H1 (cell line): ENCODE data around the gene FRMD4B. TPM values are rescaled to one million over a fixed set of nuclear protein-coding genes. Genes with fewer than 3 reads are reported as not detected.

Experiments
- ASH2L ChIP-seq: fragments of 200-600, 300-600 bp; sonication (generic); IDR thresholded peaks from one replicate; pipeline ENCODE4 v1.7.1; 2017; ENCODE audit warnings: low read length
- BCL11A ChIP-seq, 2 experiments: IDR thresholded peaks; one replicate each; pipeline ENCODE4 v1.6.1; 2011; ENCODE audit warnings: low read depth in 2 of 2, low read length in 2 of 2, mild to moderate bottlenecking in 2 of 2
- NANOG ChIP-seq: IDR thresholded peaks from 2 replicates; pipeline ENCODE4 v1.6.1; 2011; ENCODE audit warnings: low read length, low read depth, mild to moderate bottlenecking, inconsistent platforms; ENCODE audit not compliant: insufficient read depth, poor library complexity, severe bottlenecking
- PHF8 ChIP-seq: fragments of 200-600 bp; sonication (generic); conservative IDR thresholded peaks from 2 replicates; pipeline ENCODE4 v1.7.1; 2012; ENCODE audit warnings: low read depth, mild to moderate bottlenecking, inconsistent platforms, low read length, moderate library complexity
- POLR2AphosphoS5 ChIP-seq: IDR thresholded peaks from 2 replicates; pipeline ENCODE4 v1.6.1; 2011; ENCODE audit warnings: low read depth, low read length
- YY1 ChIP-seq: IDR thresholded peaks from 2 replicates; pipeline ENCODE4 v1.6.1; 2011; ENCODE audit warnings: low read depth, mild to moderate bottlenecking, low read length
- ZNF274 ChIP-seq: IDR thresholded peaks from 2 replicates; pipeline ENCODE4 v1.7.0; 2012; ENCODE audit warnings: low read length, borderline replicate concordance; ENCODE audit errors: extremely low read depth
- polyA plus RNA-seq, 7 experiments: library from polyadenylated mRNA; depleted of rRNA in 3 of 7; stranded (reverse) in 5 of 7; unstranded in 2 of 7; fragments of >200 nt in 5 of 7; fragments of 200-250 nt in 2 of 7; gene quantifications; 1 replicate in 5 of 7; 2 replicates in 1 of 7; 4 replicates in 1 of 7; pipeline versions ENCODE4 v1.2.1 to v1.2.3, GENCODE V29; 2011 to 2013; ENCODE audit warnings: missing spikeins in 2 of 7, mixed read lengths in 2 of 7
- total RNA-seq: library from RNA; stranded (reverse); fragmentation: NEBNext Ultra II Directional; extraction: Animal tissue kit (Norgen Biotek cat#: 25700); gene quantifications from 2 replicates; pipeline ENCODE4 v1.2.1, GENCODE V29; 2021
- TF ChIP-seq, protein P1 (sequence below): fragments of 300-600 bp; sonication (generic); IDR thresholded peaks from 2 replicates; pipeline ENCODE4 v1.7.1; 2012; ENCODE audit warnings: low read length, moderate library complexity, mild to moderate bottlenecking, inconsistent platforms; ENCODE audit not compliant: insufficient replicate concordance

FRMD4B gene
- total and polyA plus RNA-seq, 2 of the 8 experiments (the other 6 are each of a cell fraction or from before 2014, with no cell fraction given) = 2.7 to 7.2 TPM

DNA sequence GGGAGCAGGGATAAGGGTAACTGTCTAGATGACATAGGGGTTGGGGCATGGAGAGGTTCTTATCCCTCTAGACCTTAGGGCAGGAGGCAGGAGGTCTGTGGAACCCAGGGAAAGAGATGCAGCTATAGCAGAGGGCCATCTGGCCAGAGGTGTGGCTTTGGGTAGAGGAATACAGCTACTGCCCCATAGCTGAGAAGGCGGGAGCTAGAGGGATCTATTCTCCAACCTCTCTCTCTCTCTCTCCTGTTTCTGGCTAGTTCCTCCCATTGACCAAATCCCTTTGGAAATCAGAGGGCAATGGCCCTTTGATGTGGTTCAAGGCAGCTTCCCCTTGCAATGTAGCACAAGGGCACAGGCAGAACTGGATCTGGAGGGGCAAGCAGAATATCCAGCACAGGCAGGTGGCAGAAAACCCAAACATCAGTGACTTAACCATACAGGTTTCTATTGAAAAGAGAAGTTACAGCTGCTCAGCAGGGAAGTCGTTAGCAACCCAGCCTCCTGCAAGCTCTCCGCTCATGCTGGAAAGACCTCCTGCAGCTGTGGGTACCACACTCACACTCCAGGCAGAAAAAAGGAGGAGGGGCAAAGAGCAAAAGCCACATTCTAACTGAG is 241.2 kb downstream of the FRMD4B start (continued):
- TF ChIP-seq, protein P1, sequence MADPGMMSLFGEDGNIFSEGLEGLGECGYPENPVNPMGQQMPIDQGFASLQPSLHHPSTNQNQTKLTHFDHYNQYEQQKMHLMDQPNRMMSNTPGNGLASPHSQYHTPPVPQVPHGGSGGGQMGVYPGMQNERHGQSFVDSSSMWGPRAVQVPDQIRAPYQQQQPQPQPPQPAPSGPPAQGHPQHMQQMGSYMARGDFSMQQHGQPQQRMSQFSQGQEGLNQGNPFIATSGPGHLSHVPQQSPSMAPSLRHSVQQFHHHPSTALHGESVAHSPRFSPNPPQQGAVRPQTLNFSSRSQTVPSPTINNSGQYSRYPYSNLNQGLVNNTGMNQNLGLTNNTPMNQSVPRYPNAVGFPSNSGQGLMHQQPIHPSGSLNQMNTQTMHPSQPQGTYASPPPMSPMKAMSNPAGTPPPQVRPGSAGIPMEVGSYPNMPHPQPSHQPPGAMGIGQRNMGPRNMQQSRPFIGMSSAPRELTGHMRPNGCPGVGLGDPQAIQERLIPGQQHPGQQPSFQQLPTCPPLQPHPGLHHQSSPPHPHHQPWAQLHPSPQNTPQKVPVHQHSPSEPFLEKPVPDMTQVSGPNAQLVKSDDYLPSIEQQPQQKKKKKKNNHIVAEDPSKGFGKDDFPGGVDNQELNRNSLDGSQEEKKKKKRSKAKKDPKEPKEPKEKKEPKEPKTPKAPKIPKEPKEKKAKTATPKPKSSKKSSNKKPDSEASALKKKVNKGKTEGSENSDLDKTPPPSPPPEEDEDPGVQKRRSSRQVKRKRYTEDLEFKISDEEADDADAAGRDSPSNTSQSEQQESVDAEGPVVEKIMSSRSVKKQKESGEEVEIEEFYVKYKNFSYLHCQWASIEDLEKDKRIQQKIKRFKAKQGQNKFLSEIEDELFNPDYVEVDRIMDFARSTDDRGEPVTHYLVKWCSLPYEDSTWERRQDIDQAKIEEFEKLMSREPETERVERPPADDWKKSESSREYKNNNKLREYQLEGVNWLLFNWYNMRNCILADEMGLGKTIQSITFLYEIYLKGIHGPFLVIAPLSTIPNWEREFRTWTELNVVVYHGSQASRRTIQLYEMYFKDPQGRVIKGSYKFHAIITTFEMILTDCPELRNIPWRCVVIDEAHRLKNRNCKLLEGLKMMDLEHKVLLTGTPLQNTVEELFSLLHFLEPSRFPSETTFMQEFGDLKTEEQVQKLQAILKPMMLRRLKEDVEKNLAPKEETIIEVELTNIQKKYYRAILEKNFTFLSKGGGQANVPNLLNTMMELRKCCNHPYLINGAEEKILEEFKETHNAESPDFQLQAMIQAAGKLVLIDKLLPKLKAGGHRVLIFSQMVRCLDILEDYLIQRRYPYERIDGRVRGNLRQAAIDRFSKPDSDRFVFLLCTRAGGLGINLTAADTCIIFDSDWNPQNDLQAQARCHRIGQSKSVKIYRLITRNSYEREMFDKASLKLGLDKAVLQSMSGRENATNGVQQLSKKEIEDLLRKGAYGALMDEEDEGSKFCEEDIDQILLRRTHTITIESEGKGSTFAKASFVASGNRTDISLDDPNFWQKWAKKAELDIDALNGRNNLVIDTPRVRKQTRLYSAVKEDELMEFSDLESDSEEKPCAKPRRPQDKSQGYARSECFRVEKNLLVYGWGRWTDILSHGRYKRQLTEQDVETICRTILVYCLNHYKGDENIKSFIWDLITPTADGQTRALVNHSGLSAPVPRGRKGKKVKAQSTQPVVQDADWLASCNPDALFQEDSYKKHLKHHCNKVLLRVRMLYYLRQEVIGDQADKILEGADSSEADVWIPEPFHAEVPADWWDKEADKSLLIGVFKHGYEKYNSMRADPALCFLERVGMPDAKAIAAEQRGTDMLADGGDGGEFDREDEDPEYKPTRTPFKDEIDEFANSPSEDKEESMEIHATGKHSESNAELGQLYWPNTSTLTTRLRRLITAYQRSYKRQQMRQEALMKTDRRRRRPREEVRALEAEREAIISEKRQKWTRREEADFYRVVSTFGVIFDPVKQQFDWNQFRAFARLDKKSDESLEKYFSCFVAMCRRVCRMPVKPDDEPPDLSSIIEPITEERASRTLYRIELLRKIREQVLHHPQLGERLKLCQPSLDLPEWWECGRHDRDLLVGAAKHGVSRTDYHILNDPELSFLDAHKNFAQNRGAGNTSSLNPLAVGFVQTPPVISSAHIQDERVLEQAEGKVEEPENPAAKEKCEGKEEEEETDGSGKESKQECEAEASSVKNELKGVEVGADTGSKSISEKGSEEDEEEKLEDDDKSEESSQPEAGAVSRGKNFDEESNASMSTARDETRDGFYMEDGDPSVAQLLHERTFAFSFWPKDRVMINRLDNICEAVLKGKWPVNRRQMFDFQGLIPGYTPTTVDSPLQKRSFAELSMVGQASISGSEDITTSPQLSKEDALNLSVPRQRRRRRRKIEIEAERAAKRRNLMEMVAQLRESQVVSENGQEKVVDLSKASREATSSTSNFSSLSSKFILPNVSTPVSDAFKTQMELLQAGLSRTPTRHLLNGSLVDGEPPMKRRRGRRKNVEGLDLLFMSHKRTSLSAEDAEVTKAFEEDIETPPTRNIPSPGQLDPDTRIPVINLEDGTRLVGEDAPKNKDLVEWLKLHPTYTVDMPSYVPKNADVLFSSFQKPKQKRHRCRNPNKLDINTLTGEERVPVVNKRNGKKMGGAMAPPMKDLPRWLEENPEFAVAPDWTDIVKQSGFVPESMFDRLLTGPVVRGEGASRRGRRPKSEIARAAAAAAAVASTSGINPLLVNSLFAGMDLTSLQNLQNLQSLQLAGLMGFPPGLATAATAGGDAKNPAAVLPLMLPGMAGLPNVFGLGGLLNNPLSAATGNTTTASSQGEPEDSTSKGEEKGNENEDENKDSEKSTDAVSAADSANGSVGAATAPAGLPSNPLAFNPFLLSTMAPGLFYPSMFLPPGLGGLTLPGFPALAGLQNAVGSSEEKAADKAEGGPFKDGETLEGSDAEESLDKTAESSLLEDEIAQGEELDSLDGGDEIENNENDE = no peak
- TF ChIP-seq BCL11A (IDR thresholded peaks at IDR 0.05; ENCODE audit: low read depth in 2 of 2, low read length in 2 of 2) = no peak
- no peak for TF ChIP-seq PHF8
- peak; percentile 38 for TF ChIP-seq ASH2L
- TF ChIP-seq YY1 = 0 out of 2 replicates have a peak, but pooled peaks have one; percentile 22
- no peak for TF ChIP-seq ZNF274
- peak; percentile 87 for TF ChIP-seq NANOG
- peak; percentile 67 for TF ChIP-seq POLR2AphosphoS5
